Measurements from ENCODE around the gene LMO2. TPM values are rescaled to one million over a fixed set of nuclear protein-coding genes. Genes with fewer than 3 reads are reported as not detected.

The LMO2 gene
- not detected in 2 replicates for total RNA-seq

GRCh38 chr11:33891714-33892327 is at the start of gene LMO2:
Gene LMO2, minus strand, starts transcription at chr11:33892076. Its CDS starts 22,360 bp downstream, at chr11:33869716.

Other genes with a start within 250 kb of the LMO2 start
- gene C11orf91, start 191.2 kb downstream of the LMO2 start, total RNA-seq, result 0.33 TPM in 1 of 2 replicates, not detected in the other
- 519 and 606 TPM in 2 replicates for gene CD59, start 155.7 kb downstream of the LMO2 start, total RNA-seq
- gene FBXO3, start 117.6 kb downstream of the LMO2 start, total RNA-seq, result 44.7 and 64.4 TPM in 2 replicates
- 206 and 266 TPM in 2 replicates for gene CAPRIN1, start 159.7 kb upstream of the LMO2 start, total RNA-seq
- 17.0 and 20.4 TPM in 2 replicates for gene NAT10, start 213.6 kb upstream of the LMO2 start, total RNA-seq